ENCODE data around the gene ZBTB8B.

The ZBTB8B gene

DNA sequence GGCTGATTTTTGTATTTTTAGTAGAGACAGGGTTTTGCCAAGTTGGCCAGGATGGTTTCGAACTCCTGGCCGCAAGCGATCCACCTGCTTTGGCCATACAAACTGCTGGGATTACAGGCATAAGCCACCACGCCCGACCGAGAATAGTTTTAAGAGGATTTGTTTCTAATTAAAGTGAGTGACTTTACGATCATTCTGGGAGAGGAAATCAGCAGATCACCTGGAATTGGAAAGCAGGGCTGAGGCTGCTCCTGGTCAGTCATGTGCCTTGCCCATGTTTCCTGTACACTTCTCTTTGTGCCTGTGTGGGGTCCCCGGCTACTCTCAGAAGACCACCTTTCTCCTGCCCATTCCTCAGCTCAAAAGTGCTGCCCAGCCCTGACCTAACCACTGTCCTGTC, 33.9 kb downstream of the ZBTB8B start:
- no peak for DNase-seq (ENCODE audit: low spot score)
- Histone ChIP-seq H3K4me3 (ENCODE audit: severe bottlenecking) (no peak overlapping the region), H3K36me3 (ENCODE audit: low read depth) (no peaks in the 10 kb centered on the region), H3K27me3 (ENCODE audit: insufficient read depth, poor library complexity, severe bottlenecking) (no peaks in the 10 kb centered on the region), H3K4me1 (ENCODE audit: insufficient read depth, poor library complexity, severe bottlenecking) (peaks cover 21% of the 10 kb centered on the region), H3K27ac (ENCODE audit: poor library complexity, severe bottlenecking) (no peak overlapping the region), H3K9me3 (ENCODE audit: severe bottlenecking) (no peaks in the 10 kb centered on the region)
- TF ChIP-seq, protein P1, sequence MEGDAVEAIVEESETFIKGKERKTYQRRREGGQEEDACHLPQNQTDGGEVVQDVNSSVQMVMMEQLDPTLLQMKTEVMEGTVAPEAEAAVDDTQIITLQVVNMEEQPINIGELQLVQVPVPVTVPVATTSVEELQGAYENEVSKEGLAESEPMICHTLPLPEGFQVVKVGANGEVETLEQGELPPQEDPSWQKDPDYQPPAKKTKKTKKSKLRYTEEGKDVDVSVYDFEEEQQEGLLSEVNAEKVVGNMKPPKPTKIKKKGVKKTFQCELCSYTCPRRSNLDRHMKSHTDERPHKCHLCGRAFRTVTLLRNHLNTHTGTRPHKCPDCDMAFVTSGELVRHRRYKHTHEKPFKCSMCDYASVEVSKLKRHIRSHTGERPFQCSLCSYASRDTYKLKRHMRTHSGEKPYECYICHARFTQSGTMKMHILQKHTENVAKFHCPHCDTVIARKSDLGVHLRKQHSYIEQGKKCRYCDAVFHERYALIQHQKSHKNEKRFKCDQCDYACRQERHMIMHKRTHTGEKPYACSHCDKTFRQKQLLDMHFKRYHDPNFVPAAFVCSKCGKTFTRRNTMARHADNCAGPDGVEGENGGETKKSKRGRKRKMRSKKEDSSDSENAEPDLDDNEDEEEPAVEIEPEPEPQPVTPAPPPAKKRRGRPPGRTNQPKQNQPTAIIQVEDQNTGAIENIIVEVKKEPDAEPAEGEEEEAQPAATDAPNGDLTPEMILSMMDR (IDR thresholded peaks at IDR 0.05; ENCODE audit: poor library complexity, severe bottlenecking) = no peak
- no peak for ATAC-seq (ENCODE audit: low read depth)

DNA sequence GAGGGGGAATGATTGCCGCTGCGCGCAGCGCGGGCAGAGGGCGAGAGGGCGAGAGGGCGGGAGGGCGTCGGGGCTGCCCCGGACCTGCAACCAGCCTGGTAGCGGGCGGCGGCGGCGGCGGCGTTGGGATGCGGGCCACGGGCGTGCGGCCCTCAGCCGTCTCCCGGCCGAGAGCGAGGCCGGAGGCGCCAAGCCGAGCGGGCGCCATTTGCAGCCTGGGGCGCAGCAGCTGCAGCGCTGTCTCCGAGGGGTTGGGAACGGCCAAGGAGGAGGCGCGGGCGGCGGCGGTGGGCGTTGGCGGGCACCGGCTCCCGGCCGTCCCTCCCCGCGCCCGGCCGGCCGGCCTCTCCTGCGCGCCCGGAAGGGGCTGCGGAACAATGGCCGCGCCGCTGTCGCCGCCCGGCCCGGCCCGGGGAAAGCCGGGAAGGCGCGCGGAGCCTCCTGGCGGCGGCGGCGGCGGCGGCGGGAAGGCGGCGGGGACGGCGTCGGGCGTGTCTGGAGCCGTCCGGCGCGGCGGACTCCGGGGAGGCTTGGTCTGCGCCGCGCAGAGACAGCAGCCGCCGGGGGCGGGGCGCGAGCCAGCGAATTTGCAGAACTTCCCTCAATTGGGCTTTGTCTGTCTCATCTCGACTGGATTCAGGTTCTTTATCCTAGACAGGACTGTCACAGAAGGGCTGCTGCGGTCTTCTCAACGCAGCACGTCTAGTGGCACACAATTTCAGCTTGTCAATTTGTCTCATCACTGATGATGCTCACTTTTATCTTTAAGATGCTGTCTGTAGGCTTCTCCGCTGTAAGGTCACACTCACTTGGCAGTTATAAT, 35.7 kb downstream of the ZBTB8B start:
- Histone ChIP-seq H3K36me3 (ENCODE audit: low read depth) (no peaks in the 10 kb centered on the region), H3K27ac (ENCODE audit: poor library complexity, severe bottlenecking) (peak overlapping the region; percentile 68), H3K9me3 (ENCODE audit: severe bottlenecking) (no peaks in the 10 kb centered on the region), H3K4me3 (ENCODE audit: severe bottlenecking) (peak overlapping the region; percentile 91), H3K4me1 (ENCODE audit: insufficient read depth, poor library complexity, severe bottlenecking) (peaks cover 12% of the 10 kb centered on the region), H3K27me3 (ENCODE audit: insufficient read depth, poor library complexity, severe bottlenecking) (no peaks in the 10 kb centered on the region)
- ATAC-seq (ENCODE audit: low read depth) (peak; percentile 89), DNase-seq (ENCODE audit: low spot score) (no peak)
- TF ChIP-seq, protein P1 (IDR thresholded peaks at IDR 0.05; ENCODE audit: poor library complexity, severe bottlenecking) = peak; percentile 50

DNA sequence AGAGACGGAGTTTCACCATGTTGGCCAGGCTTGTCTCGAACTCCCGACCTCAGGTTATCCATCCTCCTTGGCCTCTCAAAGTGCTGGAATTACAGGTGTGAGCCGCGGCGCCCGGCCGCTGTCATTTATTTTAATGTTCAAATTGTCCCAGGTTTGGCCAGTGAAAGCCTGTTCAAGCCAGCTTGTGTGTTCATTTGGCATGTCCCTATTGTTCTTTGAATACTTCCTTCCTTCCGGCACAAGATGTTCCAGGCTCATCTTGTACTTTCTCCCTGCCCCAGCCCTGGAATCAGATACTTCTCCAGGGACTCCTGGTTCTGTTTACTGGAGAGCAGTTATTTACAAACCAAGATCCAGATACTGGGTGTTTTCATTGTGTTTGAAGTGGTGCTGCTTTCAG, 37.0 kb downstream of the ZBTB8B start:
- Histone ChIP-seq H3K27ac (ENCODE audit: poor library complexity, severe bottlenecking) (no peak overlapping the region), H3K9me3 (ENCODE audit: severe bottlenecking) (no peaks in the 10 kb centered on the region), H3K36me3 (ENCODE audit: low read depth) (no peaks in the 10 kb centered on the region), H3K4me1 (ENCODE audit: insufficient read depth, poor library complexity, severe bottlenecking) (no peaks in the 10 kb centered on the region), H3K27me3 (ENCODE audit: insufficient read depth, poor library complexity, severe bottlenecking) (no peaks in the 10 kb centered on the region), H3K4me3 (ENCODE audit: severe bottlenecking) (no peak overlapping the region)
- no peak for ATAC-seq (ENCODE audit: low read depth)
- TF ChIP-seq, protein P1 (IDR thresholded peaks at IDR 0.05; ENCODE audit: poor library complexity, severe bottlenecking) = no peak
- no peak for DNase-seq (ENCODE audit: low spot score)

DNA sequence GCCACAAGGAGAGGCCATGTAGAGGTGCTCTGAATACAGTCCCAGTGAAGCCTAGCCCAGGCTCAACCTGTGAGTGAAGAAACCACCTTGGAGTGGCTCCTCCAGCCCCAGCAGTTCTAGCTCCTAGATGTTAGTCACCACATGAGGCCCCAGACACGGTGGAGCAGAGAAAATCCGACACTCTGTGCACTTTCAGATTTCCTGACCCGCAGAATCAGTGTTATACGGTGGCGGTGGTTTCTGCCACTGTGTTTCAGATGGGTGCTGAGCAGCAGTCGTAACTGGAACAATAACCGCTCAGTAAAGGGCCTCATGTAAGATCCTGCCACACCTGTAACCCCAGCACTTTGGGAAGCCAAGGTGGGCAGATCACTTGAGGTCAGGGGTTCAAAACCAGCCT, 38.3 kb downstream of the ZBTB8B start:
- TF ChIP-seq, protein P1 (IDR thresholded peaks at IDR 0.05; ENCODE audit: poor library complexity, severe bottlenecking) = no peak
- Histone ChIP-seq H3K9me3 (ENCODE audit: severe bottlenecking) (no peaks in the 10 kb centered on the region), H3K4me3 (ENCODE audit: severe bottlenecking) (no peak overlapping the region), H3K27me3 (ENCODE audit: insufficient read depth, poor library complexity, severe bottlenecking) (no peaks in the 10 kb centered on the region), H3K27ac (ENCODE audit: poor library complexity, severe bottlenecking) (no peak overlapping the region), H3K36me3 (ENCODE audit: low read depth) (no peaks in the 10 kb centered on the region), H3K4me1 (ENCODE audit: insufficient read depth, poor library complexity, severe bottlenecking) (no peaks in the 10 kb centered on the region)
- DNase-seq (ENCODE audit: low spot score) (no peak), ATAC-seq (ENCODE audit: low read depth) (no peak)

DNA sequence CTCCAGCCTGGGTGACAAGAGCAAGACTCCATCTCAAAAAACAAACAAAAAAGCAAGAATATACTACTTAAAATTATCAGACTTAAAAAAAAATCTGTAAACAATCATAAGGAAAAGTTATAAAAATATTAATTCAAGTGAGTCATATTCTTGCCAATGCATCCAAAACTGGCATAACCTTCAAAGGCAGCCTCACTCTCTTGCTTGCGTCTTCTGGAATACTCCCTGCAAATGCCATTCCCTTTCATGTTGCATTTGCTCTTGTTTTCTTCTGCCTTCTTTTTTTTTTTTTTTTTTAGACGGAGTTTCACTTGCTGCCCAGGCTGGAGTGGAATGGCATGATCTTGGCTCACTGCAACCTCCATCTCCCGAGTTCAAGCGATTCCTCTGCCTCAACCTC, 42.1 kb downstream of the ZBTB8B start:
- TF ChIP-seq, protein P1 (IDR thresholded peaks at IDR 0.05; ENCODE audit: poor library complexity, severe bottlenecking) = no peak
- H3K9me3 ChIP-seq (ENCODE audit: severe bottlenecking) = no peaks in the 10 kb centered on the region
- H3K4me1 ChIP-seq (ENCODE audit: insufficient read depth, poor library complexity, severe bottlenecking) = no peaks in the 10 kb centered on the region
- ATAC-seq (ENCODE audit: low read depth) (no peak), DNase-seq (ENCODE audit: low spot score) (no peak)
- no peaks in the 10 kb centered on the region for H3K36me3 ChIP-seq (ENCODE audit: low read depth)
- no peak overlapping the region for H3K4me3 ChIP-seq (ENCODE audit: severe bottlenecking)
- H3K27me3 ChIP-seq (ENCODE audit: insufficient read depth, poor library complexity, severe bottlenecking) = no peaks in the 10 kb centered on the region
- no peak overlapping the region for H3K27ac ChIP-seq (ENCODE audit: poor library complexity, severe bottlenecking)
